IPS DF 19.7 (cell line): Measurements from ENCODE around the gene PPM1B.
"Not testable (repeated sequence)": the region's sequence is repeated elsewhere in the genome, so short reads cannot be mapped to it uniquely, and the experiment has no call there.

ENCODE experiments used
- DNase-seq: peaks from one replicate; pipeline ENCODE4 v3.0.0-alpha.2; 2013; ENCODE audit warnings: low read depth, low spot score

The PPM1B gene

GRCh38 chr2:44200759-44201158 is 32.1 kb downstream of the PPM1B start:
- DNase-seq = no peak

GRCh38 chr2:44201648-44202165 is 33.0 kb downstream of the PPM1B start:
- DNase-seq = no peak

GRCh38 chr2:44203542-44203941 is 34.9 kb downstream of the PPM1B start:
- no peak for DNase-seq

- no peak for DNase-seq
These were observed 36.5 kb downstream of the PPM1B start for GRCh38 chr2:44205169-44205568.

GRCh38 chr2:44207102-44207501 is 38.4 kb downstream of the PPM1B start:
- no peak for DNase-seq

GRCh38 chr2:44207648-44208047 is 39.0 kb downstream of the PPM1B start:
- not testable (repeated sequence) for DNase-seq

- DNase-seq = no peak
These were observed 41.7 kb downstream of the PPM1B start for GRCh38 chr2:44210362-44210761.

GRCh38 chr2:44211183-44211582 is 42.5 kb downstream of the PPM1B start:
- DNase-seq = no peak

GRCh38 chr2:44212302-44212701 is 43.6 kb downstream of the PPM1B start:
- DNase-seq = no peak

GRCh38 chr2:44215827-44216226 is 47.2 kb downstream of the PPM1B start:
- DNase-seq = no peak

- DNase-seq = no peak
These were observed 50.1 kb downstream of the PPM1B start for GRCh38 chr2:44218771-44219170.

- DNase-seq = no peak
These were observed 58.1 kb downstream of the PPM1B start for GRCh38 chr2:44226753-44227152.

GRCh38 chr2:44230378-44230777 is 61.7 kb downstream of the PPM1B start:
- no peak for DNase-seq

- no peak for DNase-seq
These were observed 64.9 kb downstream of the PPM1B start for GRCh38 chr2:44233450-44234128.

- no peak for DNase-seq
These were observed 68.5 kb downstream of the PPM1B start for GRCh38 chr2:44237221-44237620.

- no peak for DNase-seq
These were observed 74.2 kb downstream of the PPM1B start for GRCh38 chr2:44242904-44243303.

- DNase-seq = no peak
These were observed 75.6 kb downstream of the PPM1B start for GRCh38 chr2:44244135-44244871.

GRCh38 chr2:44245083-44245861 is 76.6 kb downstream of the PPM1B start:
- no peak for DNase-seq

- DNase-seq = no peak
These were observed 77.8 kb downstream of the PPM1B start for GRCh38 chr2:44246436-44246835.

- no peak for DNase-seq
These were observed 78.2 kb downstream of the PPM1B start for GRCh38 chr2:44246840-44247369.

- peak; percentile 69 for DNase-seq
These were observed 79.2 kb downstream of the PPM1B start for GRCh38 chr2:44247924-44248323.

- DNase-seq = not testable (repeated sequence)
These were observed 80.6 kb downstream of the PPM1B start for GRCh38 chr2:44249269-44249668.
